D721Med (cell line): ENCODE results near the gene PTTG1IP.

Source experiments
- DNase-seq: peaks from one replicate; pipeline ENCODE4 v3.0.0; 2011; ENCODE audit warnings: low spot score; ENCODE audit not compliant: insufficient read length
- FAIRE-seq: peaks from 2 replicates; lab custom pipeline; 2011; peaks lifted over from hg19 to GRCh38; lab: Jason Lieb, UNC
- TF ChIP-seq, protein P1 (sequence below): IDR thresholded peaks from 2 replicates; pipeline ENCODE4 v1.5.1; 2012; ENCODE audit warnings: mild to moderate bottlenecking, control low read depth; ENCODE audit not compliant: insufficient read depth; ENCODE audit errors: missing control alignments

PTTG1IP gene

DNA sequence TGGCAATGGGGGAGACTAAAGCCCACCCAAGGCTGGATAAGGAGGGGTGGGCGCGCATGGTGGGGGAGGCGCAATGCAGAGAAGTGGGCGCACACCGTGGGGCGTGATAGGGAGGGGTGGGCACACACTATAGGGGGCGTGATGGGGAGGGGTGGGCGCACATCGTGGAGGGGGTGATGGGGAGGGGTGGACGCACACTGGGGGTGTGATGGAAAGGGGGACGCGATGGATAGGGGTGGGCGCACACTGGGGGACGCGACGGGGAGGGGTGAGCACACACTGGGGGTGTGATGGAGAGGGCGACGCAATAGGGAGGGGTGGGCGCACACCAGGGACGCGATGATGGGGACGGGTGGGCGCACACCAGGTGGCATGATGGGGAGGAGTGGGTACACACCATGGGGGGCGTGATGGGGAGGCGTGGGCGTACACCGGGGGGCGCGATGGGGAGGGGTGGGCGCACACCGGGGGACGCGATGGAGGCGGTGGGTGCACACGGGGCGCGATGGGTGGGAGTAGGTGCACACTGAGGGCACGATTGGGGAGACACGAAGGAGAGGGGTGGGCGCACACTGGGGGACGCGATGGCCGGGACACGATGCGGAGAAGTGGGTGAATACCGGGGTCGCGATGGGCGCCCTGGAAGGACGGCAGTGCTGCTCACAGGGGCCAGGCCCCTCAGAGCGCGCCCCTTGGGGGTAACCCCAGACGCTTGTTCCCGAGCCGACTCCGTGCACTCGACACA is 56.6 kb downstream of the PTTG1IP start:
- TF ChIP-seq, protein P1, sequence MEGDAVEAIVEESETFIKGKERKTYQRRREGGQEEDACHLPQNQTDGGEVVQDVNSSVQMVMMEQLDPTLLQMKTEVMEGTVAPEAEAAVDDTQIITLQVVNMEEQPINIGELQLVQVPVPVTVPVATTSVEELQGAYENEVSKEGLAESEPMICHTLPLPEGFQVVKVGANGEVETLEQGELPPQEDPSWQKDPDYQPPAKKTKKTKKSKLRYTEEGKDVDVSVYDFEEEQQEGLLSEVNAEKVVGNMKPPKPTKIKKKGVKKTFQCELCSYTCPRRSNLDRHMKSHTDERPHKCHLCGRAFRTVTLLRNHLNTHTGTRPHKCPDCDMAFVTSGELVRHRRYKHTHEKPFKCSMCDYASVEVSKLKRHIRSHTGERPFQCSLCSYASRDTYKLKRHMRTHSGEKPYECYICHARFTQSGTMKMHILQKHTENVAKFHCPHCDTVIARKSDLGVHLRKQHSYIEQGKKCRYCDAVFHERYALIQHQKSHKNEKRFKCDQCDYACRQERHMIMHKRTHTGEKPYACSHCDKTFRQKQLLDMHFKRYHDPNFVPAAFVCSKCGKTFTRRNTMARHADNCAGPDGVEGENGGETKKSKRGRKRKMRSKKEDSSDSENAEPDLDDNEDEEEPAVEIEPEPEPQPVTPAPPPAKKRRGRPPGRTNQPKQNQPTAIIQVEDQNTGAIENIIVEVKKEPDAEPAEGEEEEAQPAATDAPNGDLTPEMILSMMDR: no peak
- DNase-seq: no peak
- FAIRE-seq: no peak

DNA sequence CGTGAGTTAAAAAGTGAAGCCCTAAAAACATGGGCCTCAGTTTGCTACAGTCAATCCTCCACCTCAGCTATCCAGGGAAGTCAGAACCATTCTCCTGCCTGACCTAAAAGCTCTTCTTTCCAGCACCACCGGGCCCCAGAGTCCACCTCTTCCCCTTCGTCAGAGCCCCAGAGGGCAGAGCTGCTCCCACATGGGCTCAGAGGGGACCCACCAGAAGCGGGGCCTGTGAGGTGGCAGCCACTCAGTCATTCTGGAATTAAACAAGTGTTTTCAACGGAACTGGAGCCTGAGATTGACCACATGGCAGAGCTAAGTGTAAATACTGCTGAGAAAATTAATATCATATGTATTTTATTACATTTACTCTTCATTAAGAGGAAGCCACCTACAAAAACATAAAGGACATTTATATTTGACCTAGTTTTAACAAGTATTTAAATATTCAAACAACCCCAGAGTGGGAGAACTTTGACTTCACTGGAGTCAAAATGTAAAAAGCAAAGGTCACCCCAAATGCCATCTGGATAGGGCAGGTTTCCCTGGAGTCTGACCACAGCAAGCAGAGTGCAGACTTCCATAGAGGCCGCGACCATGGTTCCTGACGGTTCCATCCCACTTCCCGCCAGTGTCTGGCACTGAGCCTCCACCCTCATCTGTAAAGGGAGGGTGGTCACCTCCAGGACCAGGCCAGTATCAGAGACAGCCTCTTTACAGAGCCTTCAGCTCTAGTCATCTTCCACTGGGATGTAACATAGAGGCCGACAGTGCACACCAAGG is 57.5 kb downstream of the PTTG1IP start:
- DNase-seq: no peak
- TF ChIP-seq, protein P1: no peak
- no peak for FAIRE-seq

DNA sequence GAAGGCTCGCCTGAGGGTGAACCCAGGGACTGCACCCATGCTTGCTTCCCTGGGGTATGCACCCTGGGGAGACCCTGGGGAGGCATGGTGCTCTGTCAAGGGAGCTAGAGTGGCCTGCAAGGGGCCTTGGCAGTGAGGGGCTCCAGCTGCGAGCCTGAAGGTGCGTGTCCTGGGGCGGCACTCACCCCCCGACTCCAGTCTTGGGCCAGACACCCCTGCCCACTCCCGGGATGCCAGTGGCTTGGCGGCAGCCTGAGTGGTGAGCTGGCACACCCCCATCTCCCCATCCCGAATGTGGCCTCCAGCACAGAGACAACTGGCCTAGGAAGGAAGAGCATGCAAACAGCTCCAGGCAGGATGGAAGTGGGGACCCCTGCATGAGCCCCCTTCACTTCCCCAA is 58.3 kb downstream of the PTTG1IP start:
- TF ChIP-seq, protein P1: no peak
- no peak for DNase-seq
- no peak for FAIRE-seq

DNA sequence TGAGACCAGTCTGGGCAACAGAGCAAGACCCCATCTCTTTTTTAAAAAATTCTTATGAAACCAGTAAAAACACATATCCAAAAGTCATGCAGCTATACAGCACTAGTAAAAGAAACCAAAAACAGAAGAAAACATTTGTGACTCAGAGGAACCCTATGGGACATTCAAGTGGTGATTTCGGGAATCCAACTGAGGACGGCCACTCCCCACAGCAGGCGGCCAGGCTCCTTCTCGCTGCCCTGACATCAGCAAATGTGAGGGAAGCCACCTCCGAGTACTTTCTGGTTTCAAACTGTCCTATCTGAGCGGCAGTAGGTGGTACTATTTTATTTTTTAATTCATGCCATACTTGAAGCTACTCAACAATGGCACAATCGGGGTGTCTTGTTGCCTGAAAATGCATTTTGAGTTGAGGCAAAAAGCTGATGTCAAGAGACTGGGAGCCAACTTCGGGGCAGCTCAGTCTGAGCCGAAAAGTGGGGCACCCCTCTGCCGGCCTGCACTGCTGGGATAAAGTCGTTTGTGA is 58.9 kb downstream of the PTTG1IP start:
- DNase-seq (no peak), FAIRE-seq (no peak)
- TF ChIP-seq, protein P1: no peak

DNA sequence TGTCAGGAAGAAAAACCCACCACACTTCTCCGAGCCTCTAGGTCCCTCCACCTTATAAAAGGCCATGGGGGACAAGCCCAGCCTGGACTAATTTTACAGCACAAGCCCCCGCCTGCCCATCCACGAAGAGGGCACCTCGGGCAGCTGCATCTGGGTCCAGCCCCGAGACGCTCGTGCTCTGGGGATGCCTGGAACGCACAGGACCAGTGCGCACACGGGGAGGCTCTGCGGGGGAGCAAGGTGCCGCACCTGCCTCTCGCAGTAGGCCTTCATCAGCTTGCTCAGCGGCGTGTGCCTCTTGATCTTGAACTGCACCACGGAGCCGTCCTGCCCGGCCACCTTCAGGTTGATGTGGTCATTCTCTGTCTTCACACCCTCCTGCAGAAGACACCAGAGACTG is 59.8 kb downstream of the PTTG1IP start:
- TF ChIP-seq, protein P1: no peak
- FAIRE-seq: no peak
- DNase-seq: no peak

DNA sequence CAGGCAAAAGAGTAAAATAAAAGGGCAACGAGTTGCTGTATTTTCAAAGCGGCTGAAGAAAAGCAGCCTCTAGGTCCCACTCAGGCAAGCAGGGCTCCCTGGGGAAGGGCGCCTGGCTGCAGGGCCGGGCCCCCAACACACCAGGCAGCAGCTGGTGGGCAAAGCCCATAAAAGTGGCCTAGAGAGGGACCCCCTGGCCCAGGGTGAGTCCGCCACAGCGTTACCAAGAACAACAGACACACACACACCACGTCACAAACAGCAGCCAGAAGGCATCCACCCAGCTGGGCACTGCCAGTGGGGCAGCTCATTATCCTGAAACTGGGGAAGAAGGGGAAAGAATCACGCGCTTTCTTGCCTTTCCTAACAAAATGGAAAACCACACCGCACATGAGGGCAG is 60.3 kb downstream of the PTTG1IP start:
- FAIRE-seq: no peak
- TF ChIP-seq, protein P1: no peak

More for the DNA sequence above, 60.3 kb downstream of the PTTG1IP start:
- no peak for DNase-seq
